ENCODE results near the gene UROC1.

UROC1 gene

GRCh38 chr3:126495786-126496185, 21.8 kb downstream of the UROC1 start:
- no peak for DNase-seq (ENCODE audit: low read depth, low spot score)

GRCh38 chr3:126494970-126495230, 22.7 kb downstream of the UROC1 start:
- DNase-seq (ENCODE audit: low read depth, low spot score), result no peak

- DNase-seq (ENCODE audit: low read depth, low spot score), result no peak
Measured at GRCh38 chr3:126494204-126494969, 23.2 kb downstream of the UROC1 start.

GRCh38 chr3:126493739-126494138, 23.8 kb downstream of the UROC1 start:
- DNase-seq (ENCODE audit: low read depth, low spot score), result no peak

- DNase-seq (ENCODE audit: low read depth, low spot score), result no peak
Measured at GRCh38 chr3:126493051-126493450, 24.5 kb downstream of the UROC1 start.

GRCh38 chr3:126491221-126492013, 26.2 kb downstream of the UROC1 start:
- no peak for DNase-seq (ENCODE audit: low read depth, low spot score)

- DNase-seq (ENCODE audit: low read depth, low spot score), result peak; percentile 34
Measured at GRCh38 chr3:126490619-126491018, 27.0 kb downstream of the UROC1 start.

- DNase-seq (ENCODE audit: low read depth, low spot score), result no peak
Measured at GRCh38 chr3:126488886-126489569, 28.5 kb downstream of the UROC1 start.

- peak; percentile 11 for DNase-seq (ENCODE audit: low read depth, low spot score)
Measured at GRCh38 chr3:126488185-126488584, 29.4 kb downstream of the UROC1 start.

- peak; percentile 71 for DNase-seq (ENCODE audit: low read depth, low spot score)
Measured at GRCh38 chr3:126487151-126487771, 30.3 kb downstream of the UROC1 start.

GRCh38 chr3:126486360-126486847, 31.2 kb downstream of the UROC1 start:
- DNase-seq (ENCODE audit: low read depth, low spot score), result no peak

GRCh38 chr3:126485956-126486355, 31.6 kb downstream of the UROC1 start:
- no peak for DNase-seq (ENCODE audit: low read depth, low spot score)

GRCh38 chr3:126485176-126485897, 32.2 kb downstream of the UROC1 start:
- DNase-seq (ENCODE audit: low read depth, low spot score), result peak; percentile 8

- DNase-seq (ENCODE audit: low read depth, low spot score), result no peak
Measured at GRCh38 chr3:126484662-126485061, 32.9 kb downstream of the UROC1 start.

GRCh38 chr3:126484148-126484547, 33.4 kb downstream of the UROC1 start:
- DNase-seq (ENCODE audit: low read depth, low spot score), result no peak

GRCh38 chr3:126483321-126483761, 34.2 kb downstream of the UROC1 start:
- no peak for DNase-seq (ENCODE audit: low read depth, low spot score)

- no peak for DNase-seq (ENCODE audit: low read depth, low spot score)
Measured at GRCh38 chr3:126482503-126483255, 34.9 kb downstream of the UROC1 start.

- DNase-seq (ENCODE audit: low read depth, low spot score), result no peak
Measured at GRCh38 chr3:126481808-126482502, 35.6 kb downstream of the UROC1 start.

- no peak for DNase-seq (ENCODE audit: low read depth, low spot score)
Measured at GRCh38 chr3:126480861-126481260, 36.7 kb downstream of the UROC1 start.

- no peak for DNase-seq (ENCODE audit: low read depth, low spot score)
Measured at GRCh38 chr3:126480206-126480605, 37.4 kb downstream of the UROC1 start.

Data from ELF-1 (cell line).